Measurements from ENCODE around the gene SAPCD2. TPM values are rescaled to one million over a fixed set of nuclear protein-coding genes. Genes with fewer than 3 reads are reported as not detected.

SAPCD2 gene
- total RNA-seq, 6 experiments from 2014 or later = 0.05 to 0.43 (median 0.22) TPM; not detected in 1

- peak in 1 of 3 donors; percentile 42 for DNase-seq
- no peaks in the 10 kb centered on the region for H3K27me3 ChIP-seq
- peak in 1 of 4 donors; percentile 2 for ATAC-seq
- no CpG with 5 or more reads among the region's 21 CpGs for WGBS (ENCODE audit: insufficient coverage, low coverage, low lambda C conversion rate, missing lambda C conversion rate)
- TF ChIP-seq CTCF (IDR thresholded peaks at IDR 0.05) (no peak), POLR2A (IDR thresholded peaks at IDR 0.05) (no peak)
- H3K27ac ChIP-seq = no peak overlapping the region
- peaks cover 0 to 4% (median 1%) of the 10 kb centered on the region in 4 donors for H3K4me1 ChIP-seq
- H3K4me3 ChIP-seq = no peak overlapping the region
- intact Hi-C loops (cut with DNase I) = loop anchor here in 1 of 2 donors (5.0 kb wide), 1 partner anchor 117 kb away; the partner anchor contains the start of gene SLC34A3
- H3K9me3 ChIP-seq = no peaks in the 10 kb centered on the region
- H3K36me3 ChIP-seq = no peaks in the 10 kb centered on the region
Observed at GRCh38 chr9:137115394-137116026, 45.2 kb upstream of the SAPCD2 start.

DNA sequence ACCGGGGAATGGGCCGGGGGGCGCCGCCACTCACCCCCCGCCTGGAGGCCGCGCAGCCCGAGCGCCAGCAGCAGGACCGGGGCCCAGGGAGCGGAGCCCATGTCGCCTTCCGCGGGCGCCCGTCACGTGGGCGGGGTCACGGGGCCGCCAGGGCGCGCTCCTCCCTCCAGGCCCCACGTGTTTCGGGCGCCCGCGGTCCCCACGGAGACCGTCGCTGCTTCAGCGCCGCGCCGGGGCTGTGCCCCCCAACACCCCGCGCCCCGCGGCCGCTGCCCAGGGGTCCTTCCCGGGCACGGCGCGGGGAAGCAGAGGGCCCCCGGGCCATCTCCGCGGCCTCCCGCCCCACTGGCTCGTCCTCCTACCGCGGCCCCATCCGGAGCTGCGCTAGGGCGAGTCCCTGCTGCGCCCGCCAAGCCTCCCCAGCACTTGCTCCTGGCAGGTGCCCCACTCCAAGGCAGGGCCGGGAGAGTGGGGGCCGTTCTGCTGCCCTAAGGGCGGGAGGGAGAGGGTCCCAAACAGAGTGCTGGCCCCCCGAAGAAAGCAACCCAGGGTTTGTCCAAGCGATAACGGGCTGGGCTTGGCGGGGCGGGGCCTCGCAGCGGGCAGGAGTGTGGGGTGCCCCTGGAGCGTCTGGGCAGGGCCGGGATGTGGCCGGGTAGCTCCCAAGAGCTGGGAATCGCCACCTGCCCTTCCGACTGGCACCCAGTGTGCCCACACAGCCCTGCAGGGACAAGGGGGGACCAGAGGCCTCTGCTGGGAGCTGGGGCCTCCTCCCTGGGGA is 44.4 kb upstream of the SAPCD2 start, which contains the start of gene DPP7:
Gene DPP7, minus strand, starts transcription at position 121 of the 781 bp plus-strand sequence. Its CDS starts 20 bp downstream, at position 101.
- intact Hi-C loops (cut with DNase I) = loop anchor here in 1 of 2 donors (5.0 kb wide), 1 partner anchor 117 kb away; the partner anchor contains the start of gene SLC34A3
- TF ChIP-seq POLR2A (IDR thresholded peaks at IDR 0.05) (peak; percentile 57), CTCF (IDR thresholded peaks at IDR 0.05) (no peak)
- DNase-seq (peak; percentile 83 to 85 (median 85)), ATAC-seq (peak; percentile 88 to 97 (median 90))
- no peaks in the 10 kb centered on the region for H3K27me3 ChIP-seq
- no peak within 1 kb of the TSS for H3K27ac ChIP-seq
- 3% methylated on average over 6 of the region's 70 CpGs for WGBS (ENCODE audit: insufficient coverage, low coverage, low lambda C conversion rate, missing lambda C conversion rate)
- peak within 1 kb of the TSS; percentile 68 to 79 (median 70) for H3K4me3 ChIP-seq
- H3K36me3 ChIP-seq = no peaks in the 10 kb centered on the region
- H3K4me1 ChIP-seq = peaks cover 0 to 4% (median 1%) of the 10 kb centered on the region in 4 donors
- H3K9me3 ChIP-seq = no peaks in the 10 kb centered on the region

DNA sequence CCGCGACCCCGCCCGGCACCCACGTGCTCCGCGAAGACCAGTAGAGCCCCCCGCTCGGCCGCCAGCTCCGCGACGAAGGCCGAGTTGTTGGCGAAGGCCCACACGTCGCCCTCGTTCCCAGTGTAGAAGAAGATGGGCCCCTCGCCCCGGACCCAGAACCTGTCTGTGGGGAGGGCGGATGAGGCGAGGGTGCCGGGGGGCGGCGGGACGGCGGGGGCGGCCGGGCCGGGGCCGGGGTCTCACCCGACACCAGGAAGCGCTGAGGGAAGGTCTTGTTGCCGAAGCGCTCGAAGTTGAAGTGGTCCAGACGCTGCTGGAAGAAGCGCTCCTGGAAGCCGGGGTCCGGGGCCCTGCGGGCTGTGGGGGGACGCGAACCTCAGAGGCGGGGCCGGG is 43.9 kb upstream of the SAPCD2 start:
- Histone ChIP-seq H3K4me3 (peak overlapping the region; percentile 68 to 79 (median 70)), H3K27ac (no peak overlapping the region), H3K36me3 (peaks cover 0 to under 1% (median 0%) of the 10 kb centered on the region in 4 donors), H3K4me1 (peaks cover 0 to 4% (median 1%) of the 10 kb centered on the region in 4 donors), H3K9me3 (no peaks in the 10 kb centered on the region), H3K27me3 (no peaks in the 10 kb centered on the region)
- no peak for ATAC-seq
- TF ChIP-seq CTCF (IDR thresholded peaks at IDR 0.05) = no peak
- TF ChIP-seq POLR2A (IDR thresholded peaks at IDR 0.05) = no peak
- intact Hi-C loops (cut with DNase I) = no loop called here
- no CpG with 5 or more reads among the region's 45 CpGs for WGBS (ENCODE audit: insufficient coverage, low coverage, low lambda C conversion rate, missing lambda C conversion rate)
- no peak for DNase-seq

GRCh38 chr9:137113385-137114159 is 43.2 kb upstream of the SAPCD2 start:
- peaks cover 0 to 4% (median 1%) of the 10 kb centered on the region in 4 donors for H3K4me1 ChIP-seq
- ATAC-seq (no peak), DNase-seq (no peak)
- H3K4me3 ChIP-seq = peak overlapping the region in 1 of 3 donors; percentile 68
- intact Hi-C loops (cut with DNase I) = no loop called here
- 20% methylated on average over 1 of the region's 66 CpGs for WGBS (ENCODE audit: insufficient coverage, low coverage, low lambda C conversion rate, missing lambda C conversion rate)
- no peaks in the 10 kb centered on the region for H3K27me3 ChIP-seq
- TF ChIP-seq CTCF (IDR thresholded peaks at IDR 0.05) = no peak
- no peak for TF ChIP-seq POLR2A (IDR thresholded peaks at IDR 0.05)
- H3K36me3 ChIP-seq = peaks cover 0 to 3% (median 0%) of the 10 kb centered on the region in 4 donors
- H3K9me3 ChIP-seq = no peaks in the 10 kb centered on the region
- H3K27ac ChIP-seq = no peak overlapping the region

Measured in right lobe of liver (tissue), 6 donors.